Fibroblast of lung (primary cell): ENCODE data around the gene ANKAR. TPM values are rescaled to one million over a fixed set of nuclear protein-coding genes. Genes with fewer than 3 reads are reported as not detected.

Experiments
- DNase-seq, 2 donors: peaks; one replicate each; pipeline versions ENCODE4 v3.0.0 to v3.0.0-alpha.2; 2010; ENCODE audit warnings: low read depth in 2 of 2
- H2AFZ ChIP-seq: 2 replicates; pipeline ENCODE4 v1.5.1; 2012; ENCODE audit warnings: low read length, control low read depth, inconsistent platforms
- H3K27ac ChIP-seq: 2 replicates; pipeline ENCODE4 v1.5.1; 2011; ENCODE audit warnings: low read length, control low read depth; ENCODE audit not compliant: insufficient read depth
- H3K27me3 ChIP-seq: 2 replicates; pipeline ENCODE4 v1.5.1; 2011; ENCODE audit warnings: mild to moderate bottlenecking, low read length; ENCODE audit not compliant: control insufficient read depth, insufficient read depth
- H3K36me3 ChIP-seq: 2 replicates; pipeline ENCODE4 v1.5.1; 2011; ENCODE audit warnings: low read length; ENCODE audit not compliant: control insufficient read depth, insufficient read depth
- H3K4me1 ChIP-seq: 2 replicates; pipeline ENCODE4 v1.5.1; 2011; ENCODE audit warnings: low read length; ENCODE audit not compliant: control insufficient read depth, insufficient read depth; ENCODE audit errors: extremely low read depth
- H3K4me2 ChIP-seq: 2 replicates; pipeline ENCODE4 v1.5.1; 2011; ENCODE audit warnings: low read length, control low read depth; ENCODE audit not compliant: insufficient read depth; ENCODE audit errors: extremely low read depth
- H3K4me3 ChIP-seq, 4 experiments: fragments of 200-600 bp in 1 of 4; sonication (generic) in 1 of 4; replicated peaks in 1 of 4; 2 replicates each; pipeline ENCODE4 v1.5.1; 2011 to 2016; ENCODE audit warnings: low read length in 4 of 4, low read depth in 3 of 4, mild to moderate bottlenecking in 3 of 4, control low read depth in 2 of 4, inconsistent platforms in 1 of 4, mixed read lengths in 1 of 4; ENCODE audit not compliant: insufficient read depth in 1 of 4; ENCODE audit errors: control extremely low read depth in 1 of 4
- H3K79me2 ChIP-seq: 2 replicates; pipeline ENCODE4 v1.5.1; 2012; ENCODE audit warnings: mild to moderate bottlenecking, low read length, inconsistent platforms; ENCODE audit not compliant: control insufficient read depth, insufficient read depth
- H3K9ac ChIP-seq: 2 replicates; pipeline ENCODE4 v1.5.1; 2011; ENCODE audit warnings: mild to moderate bottlenecking, low read length, control low read depth; ENCODE audit not compliant: insufficient read depth
- H3K9me3 ChIP-seq: 2 replicates; pipeline ENCODE4 v1.5.1; 2012; ENCODE audit warnings: low read depth, low read length; ENCODE audit not compliant: control insufficient read depth, insufficient read depth
- H4K20me1 ChIP-seq: 2 replicates; pipeline ENCODE4 v1.5.1; 2011; ENCODE audit warnings: low read length; ENCODE audit not compliant: control insufficient read depth, insufficient read depth; ENCODE audit errors: extremely low read depth
- CTCF ChIP-seq, 2 donors: IDR thresholded peaks in 1 of 2; conservative IDR thresholded peaks in 1 of 2; 1 replicate in 1 of 2; 2 replicates in 1 of 2; pipeline ENCODE4 v1.5.1; 2011 to 2012; ENCODE audit warnings: low read length in 2 of 2, control low read depth in 1 of 2, inconsistent platforms in 1 of 2, low read depth in 1 of 2, mild to moderate bottlenecking in 1 of 2
- EZH2 ChIP-seq: IDR thresholded peaks from 2 replicates; pipeline ENCODE4 v1.5.1; 2012; ENCODE audit warnings: low read length, control low read depth, mild to moderate bottlenecking; ENCODE audit errors: missing control alignments
- polyA plus RNA-seq, 2 donors: library from polyadenylated mRNA; depleted of rRNA in 1 of 2; stranded (reverse) in 1 of 2; unstranded in 1 of 2; fragments of >200 nt; gene quantifications; 2 replicates each; pipeline ENCODE4 v1.2.1, GENCODE V29; 2011 to 2012; ENCODE audit warnings: missing spikeins in 1 of 2
- total RNA-seq: library from RNA; depleted of rRNA; stranded (reverse); fragments of >200 nt; gene quantifications from 2 replicates; pipeline ENCODE4 v1.2.1, GENCODE V29; 2014

The ANKAR gene
- total and polyA plus RNA-seq, 2 donors (not counting 1 experiment from before 2014, with no cell fraction given) = 2.1 to 11.7 TPM

GRCh38 chr2:189681203-189681602, 6.7 kb downstream of the ANKAR start:
- TF ChIP-seq CTCF (conservative IDR thresholded peaks at IDR 0.05 in 1 of 2, IDR thresholded peaks at IDR 0.05 in 1 of 2; ENCODE audit: low read depth in 1 of 2, low read length in 2 of 2) = no peak
- no peaks in the 10 kb centered on the region for H3K79me2 ChIP-seq
- no peak overlapping the region for H3K4me3 ChIP-seq

GRCh38 chr2:189681903-189682302, 7.4 kb downstream of the ANKAR start:
- H3K9ac ChIP-seq = no peak overlapping the region
- no peak for DNase-seq
- no peak overlapping the region for H3K4me2 ChIP-seq
- no peaks in the 10 kb centered on the region for H3K27me3 ChIP-seq
- no peaks in the 10 kb centered on the region for H3K9me3 ChIP-seq
- TF ChIP-seq EZH2 (no peak), CTCF (conservative IDR thresholded peaks at IDR 0.05 in 1 of 2, IDR thresholded peaks at IDR 0.05 in 1 of 2; ENCODE audit: low read depth in 1 of 2, low read length in 2 of 2) (no peak)
- H4K20me1 ChIP-seq = no peaks in the 10 kb centered on the region
- no peak overlapping the region for H3K4me3 ChIP-seq
- H3K27ac ChIP-seq = no peak overlapping the region
- H3K36me3 ChIP-seq = no peaks in the 10 kb centered on the region
- peaks cover 6% of the 10 kb centered on the region for H3K4me1 ChIP-seq
- H2AFZ ChIP-seq = no peak overlapping the region
- H3K79me2 ChIP-seq = no peaks in the 10 kb centered on the region

More at GRCh38 chr2:189681203-189681602, 6.7 kb downstream of the ANKAR start:
- Histone ChIP-seq H3K9ac (no peak overlapping the region), H3K4me1 (peaks cover 6% of the 10 kb centered on the region), H3K27ac (no peak overlapping the region), H3K36me3 (no peaks in the 10 kb centered on the region), H3K27me3 (no peaks in the 10 kb centered on the region), H3K9me3 (no peaks in the 10 kb centered on the region), H4K20me1 (no peaks in the 10 kb centered on the region), H2AFZ (no peak overlapping the region), H3K4me2 (no peak overlapping the region)
- DNase-seq = no peak

- no peak overlapping the region for H3K9ac ChIP-seq
- no peak overlapping the region for H3K4me3 ChIP-seq
- H3K79me2 ChIP-seq = no peaks in the 10 kb centered on the region
- H2AFZ ChIP-seq = no peak overlapping the region
- H4K20me1 ChIP-seq = no peaks in the 10 kb centered on the region
- H3K9me3 ChIP-seq = no peaks in the 10 kb centered on the region
- TF ChIP-seq EZH2 = no peak
- no peak for TF ChIP-seq CTCF (conservative IDR thresholded peaks at IDR 0.05 in 1 of 2, IDR thresholded peaks at IDR 0.05 in 1 of 2; ENCODE audit: low read depth in 1 of 2, low read length in 2 of 2)
- H3K27me3 ChIP-seq = no peaks in the 10 kb centered on the region
- no peak overlapping the region for H3K4me2 ChIP-seq
- DNase-seq = peak in 1 of 2 donors; percentile 22
- H3K4me1 ChIP-seq = peaks cover 6% of the 10 kb centered on the region
- no peaks in the 10 kb centered on the region for H3K36me3 ChIP-seq
- no peak overlapping the region for H3K27ac ChIP-seq
These were observed 8.9 kb downstream of the ANKAR start for GRCh38 chr2:189683348-189683747.
